GM21515 (cell line): Measurements from ENCODE around the gene FAM50B.
"Not testable (repeated sequence)": the region's sequence is repeated elsewhere in the genome, so short reads cannot be mapped to it uniquely, and the experiment has no call there.

ENCODE experiments used
- ATAC-seq: cut with Tn5 transposase; IDR thresholded peaks from one replicate; pipeline ENCODE4 v1.9.1; 2021; ENCODE audit not compliant: unreplicated experiment

Gene FAM50B

DNA sequence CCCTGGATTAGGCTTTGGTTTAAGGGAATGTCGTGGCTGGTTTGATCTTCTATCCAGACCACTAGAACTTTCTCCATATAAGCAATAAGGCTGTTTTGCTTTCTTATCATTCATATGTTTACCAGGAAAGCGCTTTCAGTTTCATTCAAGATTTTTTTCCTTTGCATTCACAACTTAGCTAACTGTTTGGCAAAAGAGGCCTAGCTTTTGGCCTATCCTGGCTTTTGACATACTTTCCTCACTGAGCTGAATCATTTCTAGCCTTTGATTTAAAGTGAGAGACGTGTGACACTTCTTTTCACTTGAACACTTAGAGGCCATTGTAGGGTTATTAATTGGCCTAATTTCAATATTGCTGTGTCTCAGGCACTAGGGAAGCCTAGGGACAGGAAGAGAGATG lies 1.7 kb upstream of the FAM50B start:
- no peak for ATAC-seq

GRCh38 chr6:3848380-3848779 lies 793 bp upstream of the FAM50B start:
- ATAC-seq = no peak

GRCh38 chr6:3849681-3850450 lies 693 bp downstream of the FAM50B start:
- no peak for ATAC-seq

DNA sequence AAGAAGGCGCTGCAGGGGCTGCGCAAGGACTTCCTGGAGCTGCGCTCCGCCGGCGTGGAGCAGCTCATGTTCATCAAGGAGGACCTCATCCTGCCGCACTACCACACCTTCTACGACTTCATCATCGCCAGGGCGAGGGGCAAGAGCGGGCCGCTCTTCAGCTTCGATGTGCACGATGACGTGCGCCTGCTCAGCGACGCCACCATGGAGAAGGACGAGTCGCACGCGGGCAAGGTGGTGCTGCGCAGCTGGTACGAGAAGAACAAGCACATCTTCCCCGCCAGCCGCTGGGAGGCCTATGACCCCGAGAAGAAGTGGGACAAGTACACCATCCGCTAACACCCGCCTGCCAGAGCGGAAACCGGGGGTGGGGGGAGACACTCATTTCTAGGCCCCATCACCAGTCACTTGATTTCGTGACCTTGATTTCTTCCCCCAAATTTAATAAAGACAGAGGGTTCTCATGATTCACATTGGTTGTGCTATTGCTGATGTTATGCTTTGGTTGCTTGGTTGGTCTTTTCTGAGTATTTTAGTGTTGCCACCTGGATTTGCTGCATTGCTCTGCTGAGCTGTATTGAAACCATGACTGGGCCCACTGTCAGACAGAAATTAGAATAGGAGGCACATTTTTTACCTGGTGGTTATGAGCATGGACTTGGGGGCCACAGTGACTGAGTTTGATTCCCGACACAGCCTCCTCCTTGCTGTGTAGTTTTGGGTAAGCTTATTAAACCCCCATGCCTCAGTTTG lies 1.5 kb downstream of the FAM50B start:
- ATAC-seq = no peak

DNA sequence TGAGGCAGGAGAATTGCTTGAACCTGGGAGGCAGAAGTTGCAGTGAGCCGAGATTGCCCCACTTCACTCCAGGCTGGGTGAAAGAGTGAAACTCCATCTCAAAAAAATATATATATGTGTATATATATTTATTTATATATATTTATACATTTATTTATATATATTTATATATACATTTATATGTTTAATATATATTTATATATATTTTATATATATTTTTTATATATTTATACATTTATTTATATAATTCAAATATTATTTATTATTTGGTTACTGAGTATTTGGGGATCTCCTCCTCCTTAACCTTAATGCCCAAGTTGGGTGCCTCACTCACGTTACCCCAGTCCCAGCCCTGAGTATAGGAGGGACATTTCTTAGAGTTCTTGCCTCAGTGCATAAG lies 2.7 kb downstream of the FAM50B start:
- ATAC-seq = no peak

DNA sequence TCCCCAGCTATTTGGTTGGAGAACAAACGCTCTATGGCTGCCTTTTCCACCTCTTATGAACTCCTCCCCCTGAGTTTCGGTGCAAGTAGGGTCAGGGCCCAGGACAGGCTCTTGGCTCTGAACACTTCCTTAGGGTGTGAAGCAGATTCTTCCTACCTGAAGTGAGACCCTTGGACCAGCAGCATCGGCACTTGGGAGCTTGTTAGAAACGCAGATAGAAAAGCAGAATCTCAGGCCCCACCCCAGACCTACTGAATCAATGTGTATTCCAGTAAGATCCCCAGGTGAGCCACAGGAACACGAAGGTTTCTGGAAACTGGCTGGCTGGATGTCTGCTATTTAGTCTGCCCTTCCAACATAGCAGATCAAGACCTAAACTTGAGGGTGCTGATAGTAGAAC lies 3.2 kb downstream of the FAM50B start:
- ATAC-seq = no peak

GRCh38 chr6:3855866-3856265 lies 6.7 kb downstream of the FAM50B start:
- no peak for ATAC-seq

GRCh38 chr6:3856576-3856975 lies 7.4 kb downstream of the FAM50B start:
- ATAC-seq = no peak

DNA sequence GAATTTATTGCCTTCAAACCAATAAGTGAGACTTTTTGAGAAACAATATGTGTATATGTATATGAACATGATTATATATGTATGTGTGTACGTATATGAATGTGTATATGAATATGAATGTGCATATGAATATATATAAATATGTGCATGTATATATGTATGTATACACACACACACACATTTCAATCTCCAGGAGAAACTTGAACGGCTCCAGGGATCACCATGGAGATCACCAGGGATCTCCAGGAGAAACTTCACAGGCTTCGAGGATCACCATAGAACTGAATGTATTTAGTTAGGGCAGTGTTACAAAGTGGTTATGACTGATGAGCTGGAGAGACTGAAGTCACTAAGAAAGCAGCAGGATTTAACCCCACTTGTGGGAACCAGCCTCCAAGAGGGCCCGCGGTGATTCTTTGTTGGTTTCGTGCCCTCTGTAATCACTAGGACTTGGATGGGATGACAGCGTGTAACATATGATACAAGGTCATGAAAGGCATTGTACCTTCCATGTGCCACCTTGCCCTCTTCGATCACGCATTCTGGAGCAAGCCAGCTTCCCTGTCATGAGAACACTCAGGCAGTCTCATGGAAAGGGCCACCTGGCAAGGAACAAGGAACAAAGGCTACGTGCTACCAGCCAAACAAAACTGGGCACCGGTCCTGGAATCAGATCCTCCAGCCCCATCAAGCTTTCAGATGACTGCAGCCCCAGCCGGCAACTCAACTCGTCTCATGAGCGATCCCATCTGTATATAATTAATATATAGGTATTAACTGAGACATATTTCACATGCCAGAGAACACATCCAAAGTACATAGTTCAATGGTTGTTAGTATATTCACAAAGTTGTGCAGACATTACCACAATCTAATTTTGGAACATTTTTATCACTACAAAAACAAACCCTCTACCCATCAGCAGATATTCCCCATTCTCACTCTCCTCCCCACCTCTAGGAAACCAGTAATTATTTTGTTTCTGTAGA lies 8.6 kb downstream of the FAM50B start:
- no peak for ATAC-seq

DNA sequence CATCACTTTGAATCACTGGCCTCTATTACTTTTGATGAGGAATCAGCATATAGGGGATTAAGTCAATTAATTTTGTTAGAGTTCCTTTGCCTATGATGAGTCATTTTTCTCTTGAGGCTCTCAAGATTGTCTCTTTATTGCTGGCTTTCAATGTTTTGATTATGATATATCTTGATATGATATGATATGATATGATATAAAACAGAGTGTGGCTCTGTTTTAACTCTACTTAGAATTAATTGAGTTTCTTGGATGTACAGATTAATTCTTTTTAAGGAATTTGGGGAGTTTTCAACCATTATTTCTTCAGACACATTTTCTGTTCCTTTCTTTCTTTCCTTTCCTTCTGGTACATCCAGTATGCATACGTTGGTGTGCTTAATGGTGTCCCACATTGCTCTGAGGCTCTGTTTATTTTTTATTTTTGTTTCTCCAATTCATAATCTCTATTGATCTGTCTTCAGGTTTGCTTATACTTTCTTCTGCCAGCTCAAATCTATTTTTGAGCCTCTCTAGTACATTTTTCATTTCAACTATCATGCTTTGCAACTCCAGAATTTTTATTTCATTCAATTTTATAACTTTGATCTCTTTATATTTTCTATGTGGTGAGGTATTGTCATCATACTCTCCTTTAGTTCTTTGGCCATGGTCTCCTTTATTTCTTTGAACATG lies 10.8 kb downstream of the FAM50B start:
- ATAC-seq = no peak

DNA sequence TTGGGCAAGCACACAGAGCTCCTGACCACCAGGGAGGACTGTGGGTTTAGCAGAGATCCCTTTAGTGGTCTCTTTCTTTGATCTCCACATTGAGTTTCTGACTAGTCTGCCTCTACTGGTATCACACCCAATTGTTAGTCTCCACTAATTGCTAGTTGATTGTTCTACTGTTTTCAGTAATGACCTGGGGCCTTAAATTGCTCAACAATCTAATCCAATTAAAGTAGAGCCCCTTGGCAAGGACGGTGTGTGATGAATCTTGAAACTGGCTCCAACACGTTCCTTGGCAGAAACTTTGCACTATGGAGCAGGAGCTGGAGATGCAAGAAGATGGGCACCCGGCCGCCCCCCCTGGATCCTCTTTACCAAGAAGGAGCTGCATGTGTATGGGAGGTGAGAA lies 12.3 kb downstream of the FAM50B start:
- no peak for ATAC-seq

- ATAC-seq = no peak
Measured at GRCh38 chr6:3862038-3862437, 12.9 kb downstream of the FAM50B start.

GRCh38 chr6:3863322-3863721 lies 14.1 kb downstream of the FAM50B start:
- not testable (repeated sequence) for ATAC-seq

GRCh38 chr6:3865463-3865862 lies 16.3 kb downstream of the FAM50B start:
- ATAC-seq = no peak

DNA sequence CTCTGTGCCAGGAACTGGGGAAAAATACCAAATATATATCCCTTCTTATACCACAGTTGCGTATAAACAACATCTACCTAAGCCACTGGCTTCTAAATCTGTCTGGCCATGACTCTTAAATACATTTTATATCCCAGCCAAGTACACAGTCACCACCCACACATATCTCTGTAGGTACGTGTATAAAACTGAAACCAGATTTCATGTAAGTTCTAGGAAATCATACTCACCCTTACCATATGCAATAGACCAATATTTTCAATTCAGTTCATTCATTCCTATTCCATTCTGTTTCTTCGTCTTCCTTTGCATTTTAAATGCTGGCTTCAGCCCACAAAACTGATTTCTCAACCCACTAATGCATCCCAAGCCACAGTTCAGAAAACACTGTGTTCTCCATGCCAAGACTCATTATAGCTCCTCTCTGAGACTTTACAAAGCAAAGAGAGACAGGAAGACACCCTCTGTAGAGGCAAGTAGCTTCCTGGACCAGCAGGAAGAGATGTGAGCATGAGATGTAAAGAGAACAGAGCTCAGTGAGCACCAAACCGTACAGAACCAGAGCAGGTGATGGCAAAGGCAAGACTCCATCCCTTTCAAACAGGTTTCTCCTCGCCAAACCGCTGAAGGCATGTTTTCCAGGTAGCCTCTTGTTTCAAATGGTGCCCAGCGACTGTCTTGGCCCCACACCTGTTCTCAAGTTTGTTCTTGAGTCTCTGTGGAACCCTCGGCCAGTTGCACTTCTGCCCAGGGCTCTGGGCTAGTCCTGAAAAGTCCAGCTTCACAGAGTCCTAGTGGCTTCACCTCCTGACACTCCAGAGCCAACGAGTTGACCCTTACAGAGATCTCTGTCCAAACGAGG lies 18.7 kb downstream of the FAM50B start:
- ATAC-seq = no peak

DNA sequence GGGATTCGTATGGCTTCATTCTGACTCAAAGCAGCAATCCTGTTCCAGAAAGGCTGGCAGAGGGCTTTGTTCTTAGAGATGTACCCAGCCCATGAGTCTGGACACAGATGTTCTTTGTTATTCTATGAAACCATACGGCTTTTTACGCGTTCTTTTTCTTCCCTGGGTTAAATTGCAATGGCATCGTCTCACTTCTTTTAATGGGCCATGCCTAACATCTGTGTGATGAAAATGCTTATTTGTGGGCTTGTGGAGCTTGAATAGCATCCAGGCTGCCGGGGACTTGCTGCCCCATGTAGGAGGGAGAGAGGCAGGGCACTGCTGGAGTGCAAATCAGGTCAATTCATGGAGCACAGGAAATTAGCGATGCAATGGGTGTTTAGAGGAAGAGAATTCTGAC lies 19.4 kb downstream of the FAM50B start:
- ATAC-seq = no peak

DNA sequence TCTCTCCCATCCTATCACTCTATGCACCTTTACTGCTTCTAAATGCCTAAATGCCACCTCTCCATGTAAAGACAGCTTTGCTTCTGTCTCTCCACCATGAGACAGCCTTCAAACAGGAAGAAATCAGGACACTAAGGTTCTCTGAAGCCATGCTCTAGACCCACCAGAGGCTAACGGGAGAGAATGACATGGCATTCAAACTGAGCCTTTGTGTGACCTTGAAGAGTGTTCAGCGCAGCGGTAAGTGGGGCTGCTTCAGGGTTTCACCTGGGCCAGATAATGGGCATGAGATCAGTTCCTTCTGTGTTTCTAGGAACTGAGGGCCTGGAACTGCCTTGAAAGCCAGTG lies 20.1 kb downstream of the FAM50B start:
- no peak for ATAC-seq

DNA sequence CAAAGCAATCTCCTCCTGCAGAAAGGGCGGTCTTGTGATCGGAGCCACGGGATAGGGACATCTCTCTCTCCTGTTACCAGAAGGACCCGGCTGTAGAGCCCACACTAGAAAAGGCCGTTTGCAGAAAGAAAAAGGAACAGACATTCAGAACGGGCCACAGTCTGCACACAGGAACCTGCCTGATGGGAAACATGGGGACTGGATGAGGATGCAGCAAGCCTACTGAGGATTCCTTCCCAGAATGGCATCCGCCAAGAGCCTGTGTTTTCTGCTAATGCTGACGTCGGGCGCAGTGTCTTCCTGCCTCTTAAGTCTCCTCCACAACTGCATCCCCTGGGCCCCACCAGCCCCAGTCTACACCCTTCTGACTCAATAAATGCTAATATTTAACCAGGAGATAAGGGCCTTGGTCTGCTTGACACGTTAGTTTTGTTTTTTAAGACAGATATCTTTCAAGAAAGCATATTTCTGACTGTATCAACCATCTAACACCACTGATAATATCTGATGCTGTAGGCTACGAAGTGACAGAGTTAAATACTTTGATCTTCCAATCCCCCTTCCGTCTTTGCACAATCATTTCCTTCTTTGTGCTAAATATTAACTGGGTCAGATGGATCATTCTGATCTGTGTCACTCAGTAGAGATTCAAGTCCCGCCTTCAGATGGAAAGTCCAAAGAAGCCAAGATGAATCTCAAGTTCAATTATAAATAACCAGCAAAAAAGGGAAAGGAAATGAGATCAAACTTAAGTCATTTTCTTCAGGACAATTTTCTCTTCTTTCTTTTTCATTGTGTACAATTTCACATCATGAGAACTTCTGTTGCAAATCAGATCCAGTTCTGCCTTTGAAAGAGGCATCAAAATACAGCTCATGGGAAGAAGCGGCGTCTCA lies 20.7 kb downstream of the FAM50B start:
- no peak for ATAC-seq

- no peak for ATAC-seq
Measured at GRCh38 chr6:3870528-3870925, 21.4 kb downstream of the FAM50B start.
